HG03571 (cell line): ENCODE measurements around the gene INPP4B.

Experiments
- ATAC-seq: cut with Tn5 transposase; IDR thresholded peaks from one replicate; pipeline ENCODE4 v1.9.1; 2021; ENCODE audit not compliant: unreplicated experiment

The INPP4B gene

GRCh38 chr4:142271832-142272231, 574.3 kb downstream of the INPP4B start:
- ATAC-seq: no peak

DNA sequence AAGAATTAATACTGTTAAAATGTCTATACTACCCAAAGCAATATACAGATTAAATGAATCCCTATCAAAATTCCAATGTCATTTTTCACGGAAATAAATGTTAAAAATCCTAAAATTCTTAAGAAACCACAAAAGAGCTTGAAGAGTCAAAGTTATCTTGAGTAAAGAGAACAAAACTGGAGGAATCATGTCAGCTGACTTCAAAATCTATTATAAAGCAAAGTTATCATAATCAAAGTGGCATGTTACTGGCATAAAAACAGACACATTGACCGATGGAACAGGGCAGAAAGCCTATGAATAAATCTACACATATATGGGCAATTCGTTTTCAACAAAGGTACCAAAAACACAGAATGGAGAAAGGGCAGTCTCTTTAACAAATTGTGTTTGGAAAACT, 579.0 kb downstream of the INPP4B start:
- ATAC-seq: no peak

DNA sequence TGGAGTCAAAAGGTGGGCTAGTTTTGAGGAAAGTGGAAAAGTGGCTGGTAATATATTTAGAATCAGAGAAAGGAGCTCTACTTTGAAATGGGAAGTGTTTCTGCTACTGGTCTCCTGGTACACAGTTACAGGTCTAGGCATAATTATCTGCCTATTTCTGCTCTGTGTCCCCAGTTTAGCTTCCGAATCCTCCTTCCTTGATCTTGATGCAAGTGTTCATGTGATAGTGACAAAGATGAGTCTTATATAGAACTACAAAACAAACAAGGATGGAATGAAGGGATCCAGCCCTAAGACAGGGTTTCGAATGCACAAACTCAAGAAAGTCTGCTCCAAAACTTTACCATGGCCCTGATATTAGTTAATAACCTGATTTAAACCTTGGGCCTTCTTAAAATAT, 580.2 kb downstream of the INPP4B start:
- ATAC-seq: no peak

DNA sequence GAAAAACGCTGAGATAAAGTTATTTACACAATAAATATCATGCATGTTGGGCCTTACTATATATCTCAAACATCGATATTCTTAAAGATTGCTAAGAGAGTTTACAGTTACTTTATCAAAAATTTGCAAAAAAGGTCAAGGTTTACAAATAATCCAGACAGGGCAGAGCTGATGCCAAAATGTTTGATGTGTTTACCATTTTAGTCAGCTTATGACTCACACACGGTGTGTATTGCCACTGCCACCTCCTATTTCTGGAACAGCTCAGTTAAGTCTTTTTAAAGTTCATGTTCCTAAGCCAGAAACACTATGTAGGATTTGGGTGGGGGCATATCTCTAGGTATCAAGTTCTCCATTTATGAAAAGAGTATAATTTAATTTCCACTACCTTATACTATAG, 580.6 kb downstream of the INPP4B start:
- ATAC-seq: no peak

- ATAC-seq: no peak
These were observed 581.1 kb downstream of the INPP4B start for GRCh38 chr4:142264961-142265360.

- no peak for ATAC-seq
These were observed 583.1 kb downstream of the INPP4B start for GRCh38 chr4:142262956-142263355.

DNA sequence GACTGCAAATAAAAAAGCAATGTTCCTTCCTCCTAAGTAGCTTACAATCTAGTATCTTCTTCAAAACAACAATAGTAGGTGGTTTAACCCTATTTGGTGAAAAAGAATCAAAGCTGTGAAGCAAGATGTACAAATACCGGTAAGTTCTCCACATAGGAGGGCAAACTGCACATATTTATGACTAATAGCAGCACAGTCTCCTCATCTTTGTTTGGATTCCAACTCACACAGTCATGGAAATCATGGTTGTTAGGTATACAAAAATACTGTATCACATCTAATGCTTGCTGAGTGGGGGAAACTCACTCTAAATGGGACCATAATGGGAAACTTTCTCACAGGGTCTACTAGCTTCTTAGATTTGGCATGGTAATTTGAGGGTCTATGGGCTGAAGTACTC, 597.2 kb downstream of the INPP4B start:
- ATAC-seq: no peak

DNA sequence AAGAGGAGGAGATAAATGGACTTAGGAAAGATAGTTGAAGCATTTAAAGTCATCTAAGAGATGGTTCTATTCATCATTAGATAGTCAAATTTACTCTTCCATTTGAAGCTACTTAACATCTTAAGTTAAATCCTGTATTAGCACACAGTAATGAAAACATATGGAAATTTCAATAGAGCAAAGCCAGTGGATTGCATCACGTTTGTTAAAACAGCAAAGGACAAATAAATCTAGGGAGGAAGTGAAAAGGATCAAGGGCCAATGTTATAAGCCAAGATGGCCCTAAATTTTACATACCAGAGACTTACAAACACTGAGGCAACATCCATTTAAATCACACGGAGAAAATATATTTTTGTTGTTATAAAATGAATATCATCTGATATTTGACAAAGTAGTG, 602.8 kb downstream of the INPP4B start:
- no peak for ATAC-seq

GRCh38 chr4:142242156-142242555, 603.9 kb downstream of the INPP4B start:
- no peak for ATAC-seq

DNA sequence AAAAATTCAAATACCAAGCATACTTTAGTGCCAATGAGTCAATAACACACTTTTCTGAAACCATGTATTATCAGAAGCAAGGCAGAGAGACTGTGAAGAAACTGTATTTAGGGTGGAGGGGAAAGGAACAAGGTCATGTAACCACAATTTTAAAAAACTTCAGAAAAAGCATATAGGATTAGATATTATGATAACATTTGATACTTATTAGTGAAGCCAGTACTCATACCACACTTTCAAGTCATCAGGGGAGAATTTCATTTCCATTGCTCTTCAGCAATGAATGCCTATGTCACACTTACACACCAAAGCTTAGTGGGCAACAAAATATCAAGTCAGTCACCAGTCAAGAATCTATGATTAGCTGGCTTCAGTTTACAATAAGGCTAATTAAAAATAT, 607.5 kb downstream of the INPP4B start:
- no peak for ATAC-seq

DNA sequence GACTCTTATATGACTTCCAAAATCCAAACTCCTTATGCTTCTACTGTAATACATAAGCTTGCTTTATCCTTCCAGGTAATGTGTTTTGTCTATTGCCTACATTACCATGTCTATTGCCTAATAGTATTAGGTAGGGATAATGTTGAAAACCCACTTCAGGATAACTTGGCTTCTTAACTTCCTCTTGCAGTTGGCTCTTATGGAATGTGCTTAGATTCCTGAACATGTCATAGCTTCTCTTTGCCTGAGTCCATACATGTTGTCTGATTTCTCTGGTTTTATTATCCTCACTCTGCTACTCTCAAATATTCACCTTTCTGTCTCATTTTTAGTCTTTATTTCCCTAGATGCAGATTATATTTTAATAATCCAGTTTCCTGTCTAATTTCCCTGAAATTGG, 609.8 kb downstream of the INPP4B start:
- ATAC-seq: no peak

DNA sequence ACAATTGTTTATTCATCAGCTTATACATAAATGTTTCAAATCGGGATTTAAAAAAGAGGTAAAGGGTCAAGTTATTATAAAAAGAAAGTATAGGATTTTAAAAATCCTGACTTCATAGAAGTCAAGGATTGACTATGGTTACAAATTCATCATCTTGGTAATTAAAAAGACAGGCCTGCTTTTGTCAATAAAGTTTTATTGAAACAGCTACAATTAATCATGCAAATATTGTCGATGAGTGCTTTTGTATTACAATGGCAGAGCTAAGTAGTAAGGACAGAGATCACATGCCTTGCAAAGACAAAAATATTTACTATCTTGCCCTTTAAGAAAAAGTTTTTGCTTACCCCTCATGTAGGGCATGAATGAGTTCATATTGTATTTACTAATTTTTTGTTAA, 614.3 kb downstream of the INPP4B start:
- no peak for ATAC-seq

- ATAC-seq: no peak
These were observed 615.1 kb downstream of the INPP4B start for GRCh38 chr4:142230991-142231390.

GRCh38 chr4:142226014-142226413, 620.1 kb downstream of the INPP4B start:
- no peak for ATAC-seq

GRCh38 chr4:142222127-142222526, 624.0 kb downstream of the INPP4B start:
- no peak for ATAC-seq

DNA sequence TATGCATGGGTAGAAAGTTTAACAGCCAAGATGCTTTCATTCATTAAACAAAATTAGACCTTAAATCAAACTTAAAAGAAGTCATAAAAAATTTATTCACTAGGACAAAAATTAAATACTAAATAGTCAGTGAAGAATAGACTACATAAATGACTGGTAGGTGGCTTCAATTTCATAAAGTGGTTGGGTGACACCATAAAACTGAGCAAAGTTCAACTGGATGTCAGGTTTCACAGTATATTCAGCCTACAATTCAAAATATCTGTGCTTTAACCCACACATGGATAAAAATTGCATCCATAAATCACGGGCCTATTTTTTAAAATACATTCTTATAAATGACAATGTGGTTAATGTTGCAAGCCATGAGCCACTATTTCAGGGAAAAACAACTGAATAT, 627.4 kb downstream of the INPP4B start:
- no peak for ATAC-seq

GRCh38 chr4:142211444-142211843, 634.7 kb downstream of the INPP4B start:
- no peak for ATAC-seq

DNA sequence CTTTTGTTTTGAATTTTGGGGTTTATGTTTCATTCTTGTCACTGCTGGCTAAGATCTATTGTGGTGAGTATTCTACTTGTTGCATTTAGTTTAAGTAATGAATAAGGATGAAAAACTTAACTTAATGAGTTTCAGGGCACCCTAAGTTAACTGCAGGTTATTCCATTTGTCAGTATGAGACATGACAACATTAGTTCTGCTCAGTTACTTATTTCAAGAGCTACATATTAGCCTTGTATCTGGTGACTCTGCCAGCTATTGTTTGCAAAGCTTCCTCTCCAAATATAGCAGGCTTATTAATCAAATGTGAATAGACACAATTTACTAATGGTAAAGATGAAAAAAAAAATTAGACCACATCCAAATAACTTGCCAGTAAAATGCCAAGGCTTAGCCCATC, 642.6 kb downstream of the INPP4B start:
- ATAC-seq: no peak

DNA sequence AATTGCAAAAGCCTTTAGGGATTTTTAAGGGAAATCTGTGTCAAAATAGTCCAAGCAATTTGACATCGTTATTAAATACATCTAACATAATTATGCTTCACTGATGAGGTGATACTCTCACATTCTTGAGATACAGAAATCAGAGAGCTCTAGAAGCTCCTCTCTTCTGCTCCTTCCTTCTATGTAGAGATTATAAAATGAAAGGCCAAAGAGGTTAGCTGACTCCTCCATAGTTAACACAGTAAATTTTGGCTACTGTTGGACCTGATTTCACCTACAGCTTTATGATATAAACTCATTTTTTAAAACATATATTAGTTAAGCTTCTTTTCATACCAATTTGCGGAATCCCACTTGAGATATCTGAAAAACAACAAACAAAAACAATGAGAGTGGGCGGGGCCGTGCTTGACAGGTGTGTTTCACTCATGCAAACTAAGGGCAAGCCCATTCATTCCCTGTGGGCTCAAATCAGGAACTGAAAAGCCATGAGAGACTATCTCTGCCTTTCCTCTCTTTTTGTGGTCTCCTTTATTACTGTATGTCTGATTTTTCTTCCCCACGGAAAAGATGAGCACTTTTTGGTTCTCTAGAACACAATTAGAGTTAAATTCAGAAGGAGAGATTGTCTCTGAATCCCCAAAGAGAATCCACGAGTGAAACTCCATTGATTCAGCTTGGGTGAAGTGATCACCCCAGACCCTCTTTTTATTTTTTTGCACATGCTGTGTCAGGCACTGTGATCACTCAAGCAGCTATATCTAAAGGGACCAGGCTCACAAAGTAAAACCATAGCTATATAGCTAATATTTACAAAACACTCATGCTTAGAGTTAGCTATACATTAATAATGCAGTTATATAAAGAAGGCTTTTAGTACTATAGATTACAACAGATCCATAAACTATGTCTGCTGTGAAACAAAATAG, 643.4 kb downstream of the INPP4B start:
- peak; percentile 79 for ATAC-seq

- ATAC-seq: no peak
These were observed 645.1 kb downstream of the INPP4B start for GRCh38 chr4:142201041-142201440.

GRCh38 chr4:142194905-142195304, 651.2 kb downstream of the INPP4B start:
- no peak for ATAC-seq

DNA sequence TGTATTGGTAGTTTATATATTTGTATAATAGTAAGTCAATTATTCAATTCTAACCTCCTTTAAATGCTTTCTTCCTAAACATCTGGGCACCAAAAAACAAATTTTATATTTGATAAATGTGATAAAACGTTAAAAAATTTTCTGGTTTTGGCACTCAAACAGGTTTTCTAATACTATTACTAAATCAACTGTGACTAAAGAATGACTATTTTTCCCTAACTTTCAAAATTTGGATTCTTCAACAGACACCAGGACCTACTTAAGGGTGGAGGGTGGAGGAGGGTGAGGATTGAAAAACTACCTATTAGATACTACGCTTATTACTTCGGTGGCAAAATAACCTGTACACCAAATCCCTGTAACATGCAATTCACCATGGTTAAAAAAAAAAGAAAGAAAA, 654.2 kb downstream of the INPP4B start:
- ATAC-seq: no peak

- no peak for ATAC-seq
These were observed 665.1 kb downstream of the INPP4B start for GRCh38 chr4:142181021-142181420.
